COLO829 (cell line): ENCODE measurements around the gene HOXA9.

Source experiments
- DNase-seq: peaks from one replicate; pipeline ENCODE4 v3.0.0; 2012; ENCODE audit warnings: low spot score

The HOXA9 gene

GRCh38 chr7:27163288-27164044, 1.9 kb downstream of the HOXA9 start:
- DNase-seq: no peak

GRCh38 chr7:27162561-27163287, 2.6 kb downstream of the HOXA9 start:
- no peak for DNase-seq

GRCh38 chr7:27161721-27162560, 3.4 kb downstream of the HOXA9 start:
- no peak for DNase-seq

- no peak for DNase-seq
Measured at GRCh38 chr7:27161214-27161720, 4.1 kb downstream of the HOXA9 start.

GRCh38 chr7:27160546-27161213, 4.7 kb downstream of the HOXA9 start:
- peak; percentile 81 for DNase-seq

GRCh38 chr7:27160145-27160545, 5.2 kb downstream of the HOXA9 start:
- DNase-seq: no peak

- DNase-seq: no peak
Measured at GRCh38 chr7:27159266-27160144, 5.8 kb downstream of the HOXA9 start.

GRCh38 chr7:27158436-27159265, 6.7 kb downstream of the HOXA9 start:
- no peak for DNase-seq

- no peak for DNase-seq
Measured at GRCh38 chr7:27157702-27158431, 7.5 kb downstream of the HOXA9 start.

- DNase-seq: no peak
Measured at GRCh38 chr7:27156916-27157701, 8.2 kb downstream of the HOXA9 start.

GRCh38 chr7:27156508-27156898, 8.8 kb downstream of the HOXA9 start, which contains the start of gene HOXA7:
Gene HOXA7 (minus strand): TSS chr7:27156675. CDS start chr7:27156545, 130 bp downstream.
- DNase-seq: no peak

GRCh38 chr7:27155816-27156507, 9.4 kb downstream of the HOXA9 start:
- no peak for DNase-seq

GRCh38 chr7:27154901-27155815, 10.2 kb downstream of the HOXA9 start:
- no peak for DNase-seq

GRCh38 chr7:27154369-27154768, 11.0 kb downstream of the HOXA9 start:
- DNase-seq: no peak

- DNase-seq: no peak
Measured at GRCh38 chr7:27153526-27153925, 11.8 kb downstream of the HOXA9 start.

- no peak for DNase-seq
Measured at GRCh38 chr7:27152816-27153442, 12.4 kb downstream of the HOXA9 start.
